ENCODE measurements around the gene PTPRC.

PTPRC gene

GRCh38 chr1:198714271-198714670 is 75.4 kb downstream of the PTPRC start:
- Histone ChIP-seq H3K27me3 (ENCODE audit: low read depth, low read length) (no peaks in the 10 kb centered on the region), H3K36me3 (ENCODE audit: control insufficient read depth in 1 of 2, insufficient read depth in 2 of 2, low read length in 2 of 2) (no peaks in the 10 kb centered on the region), H3K4me1 (ENCODE audit: control insufficient read depth in 1 of 2, insufficient read depth in 2 of 2, low read length in 2 of 2) (no peaks in the 10 kb centered on the region), H3K9me3 (ENCODE audit: control insufficient read depth in 1 of 2, low read length in 2 of 2) (no peaks in the 10 kb centered on the region), H3K27ac (ENCODE audit: low read length) (no peak overlapping the region), H3K4me3 (ENCODE audit: low read depth in 1 of 2, low read length in 2 of 2) (no peak overlapping the region)

GRCh38 chr1:198716051-198716450 is 77.2 kb downstream of the PTPRC start:
- Histone ChIP-seq H3K27ac (ENCODE audit: low read length) (no peak overlapping the region), H3K36me3 (ENCODE audit: control insufficient read depth in 1 of 2, insufficient read depth in 2 of 2, low read length in 2 of 2) (no peaks in the 10 kb centered on the region), H3K4me3 (ENCODE audit: low read depth in 1 of 2, low read length in 2 of 2) (no peak overlapping the region)

DNA sequence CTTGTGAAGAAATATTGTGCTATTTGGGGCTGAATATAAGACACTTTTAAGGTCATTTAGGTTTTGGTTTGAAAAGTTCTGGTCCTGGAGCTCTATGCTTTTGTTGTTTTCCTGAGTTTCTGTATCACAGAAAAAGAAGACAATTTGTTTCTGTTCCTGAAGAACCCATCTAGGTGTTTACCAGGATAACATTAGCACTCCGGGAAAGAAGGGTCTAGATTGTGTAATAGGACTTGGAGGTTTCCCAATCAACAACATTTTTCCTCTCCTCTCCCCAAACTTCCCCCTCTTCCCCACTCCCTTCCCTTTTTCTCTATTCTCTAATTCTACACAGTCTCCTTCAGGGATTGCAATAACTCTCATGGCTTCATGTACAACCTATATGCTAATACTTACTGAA is 78.7 kb downstream of the PTPRC start:
- Histone ChIP-seq H3K4me3 (ENCODE audit: low read depth in 1 of 2, low read length in 2 of 2) (no peak overlapping the region), H3K36me3 (ENCODE audit: control insufficient read depth in 1 of 2, insufficient read depth in 2 of 2, low read length in 2 of 2) (no peaks in the 10 kb centered on the region), H3K27ac (ENCODE audit: low read length) (no peak overlapping the region), H3K27me3 (ENCODE audit: low read depth, low read length) (no peaks in the 10 kb centered on the region), H3K4me1 (ENCODE audit: control insufficient read depth in 1 of 2, insufficient read depth in 2 of 2, low read length in 2 of 2) (no peaks in the 10 kb centered on the region), H3K9me3 (ENCODE audit: control insufficient read depth in 1 of 2, low read length in 2 of 2) (no peaks in the 10 kb centered on the region)

More at GRCh38 chr1:198716051-198716450, 77.2 kb downstream of the PTPRC start:
- Histone ChIP-seq H3K4me1 (ENCODE audit: control insufficient read depth in 1 of 2, insufficient read depth in 2 of 2, low read length in 2 of 2) (no peaks in the 10 kb centered on the region), H3K9me3 (ENCODE audit: control insufficient read depth in 1 of 2, low read length in 2 of 2) (no peaks in the 10 kb centered on the region), H3K27me3 (ENCODE audit: low read depth, low read length) (no peaks in the 10 kb centered on the region)

DNA sequence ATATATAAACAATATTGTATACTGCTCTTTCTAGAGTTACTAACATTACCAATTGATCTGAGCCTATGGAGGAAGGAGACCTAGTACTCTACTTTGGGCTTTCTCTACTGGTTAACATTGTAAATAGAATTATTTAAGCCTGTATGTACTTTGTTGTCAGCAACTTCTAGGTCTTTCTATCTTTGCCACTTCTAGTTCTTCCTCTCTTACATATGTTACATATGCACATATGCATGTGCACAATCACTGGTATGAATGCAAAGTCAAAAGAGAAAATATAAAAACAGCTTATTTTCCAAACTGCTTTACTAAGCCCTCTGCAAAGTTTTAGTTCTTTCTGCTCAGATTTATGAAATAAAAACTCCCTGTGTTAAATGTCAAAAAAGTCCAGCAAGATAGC is 84.3 kb downstream of the PTPRC start:
- no peaks in the 10 kb centered on the region for H3K9me3 ChIP-seq (ENCODE audit: control insufficient read depth in 1 of 2, low read length in 2 of 2)
- H3K4me3 ChIP-seq (ENCODE audit: low read depth in 1 of 2, low read length in 2 of 2), result no peak overlapping the region
- H3K4me1 ChIP-seq (ENCODE audit: control insufficient read depth in 1 of 2, insufficient read depth in 2 of 2, low read length in 2 of 2), result no peaks in the 10 kb centered on the region
- H3K27ac ChIP-seq (ENCODE audit: low read length), result no peak overlapping the region
- no peaks in the 10 kb centered on the region for H3K36me3 ChIP-seq (ENCODE audit: control insufficient read depth in 1 of 2, insufficient read depth in 2 of 2, low read length in 2 of 2)
- no peaks in the 10 kb centered on the region for H3K27me3 ChIP-seq (ENCODE audit: low read depth, low read length)

- Histone ChIP-seq H3K27ac (ENCODE audit: low read length) (no peak overlapping the region), H3K36me3 (ENCODE audit: control insufficient read depth in 1 of 2, insufficient read depth in 2 of 2, low read length in 2 of 2) (no peaks in the 10 kb centered on the region), H3K4me3 (ENCODE audit: low read depth in 1 of 2, low read length in 2 of 2) (no peak overlapping the region), H3K27me3 (ENCODE audit: low read depth, low read length) (no peaks in the 10 kb centered on the region), H3K4me1 (ENCODE audit: control insufficient read depth in 1 of 2, insufficient read depth in 2 of 2, low read length in 2 of 2) (no peaks in the 10 kb centered on the region), H3K9me3 (ENCODE audit: control insufficient read depth in 1 of 2, low read length in 2 of 2) (no peaks in the 10 kb centered on the region)
Measured at GRCh38 chr1:198725090-198725489, 86.2 kb downstream of the PTPRC start.

DNA sequence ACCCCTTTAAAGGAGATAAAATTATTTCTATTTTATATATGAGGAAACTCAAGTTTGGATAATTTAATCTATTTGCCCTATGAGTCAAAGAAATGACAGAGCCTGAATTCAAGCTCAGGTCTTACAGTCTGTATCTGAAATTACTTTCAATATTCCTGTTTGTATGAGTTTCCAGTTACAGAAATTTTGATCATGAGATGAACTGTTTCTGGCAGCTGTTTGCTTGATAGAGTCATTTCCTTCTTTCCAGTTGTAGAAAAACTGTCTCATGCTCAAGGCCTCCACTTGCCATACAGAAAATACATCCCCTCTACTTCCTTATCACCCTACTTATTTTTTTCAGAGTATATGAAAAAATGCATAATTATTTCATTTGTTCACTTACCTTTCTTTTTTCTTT is 87.6 kb downstream of the PTPRC start:
- H3K36me3 ChIP-seq (ENCODE audit: control insufficient read depth in 1 of 2, insufficient read depth in 2 of 2, low read length in 2 of 2), result no peaks in the 10 kb centered on the region
- H3K4me3 ChIP-seq (ENCODE audit: low read depth in 1 of 2, low read length in 2 of 2), result no peak overlapping the region
- no peaks in the 10 kb centered on the region for H3K27me3 ChIP-seq (ENCODE audit: low read depth, low read length)
- no peaks in the 10 kb centered on the region for H3K4me1 ChIP-seq (ENCODE audit: control insufficient read depth in 1 of 2, insufficient read depth in 2 of 2, low read length in 2 of 2)
- no peak overlapping the region for H3K27ac ChIP-seq (ENCODE audit: low read length)
- no peaks in the 10 kb centered on the region for H3K9me3 ChIP-seq (ENCODE audit: control insufficient read depth in 1 of 2, low read length in 2 of 2)

DNA sequence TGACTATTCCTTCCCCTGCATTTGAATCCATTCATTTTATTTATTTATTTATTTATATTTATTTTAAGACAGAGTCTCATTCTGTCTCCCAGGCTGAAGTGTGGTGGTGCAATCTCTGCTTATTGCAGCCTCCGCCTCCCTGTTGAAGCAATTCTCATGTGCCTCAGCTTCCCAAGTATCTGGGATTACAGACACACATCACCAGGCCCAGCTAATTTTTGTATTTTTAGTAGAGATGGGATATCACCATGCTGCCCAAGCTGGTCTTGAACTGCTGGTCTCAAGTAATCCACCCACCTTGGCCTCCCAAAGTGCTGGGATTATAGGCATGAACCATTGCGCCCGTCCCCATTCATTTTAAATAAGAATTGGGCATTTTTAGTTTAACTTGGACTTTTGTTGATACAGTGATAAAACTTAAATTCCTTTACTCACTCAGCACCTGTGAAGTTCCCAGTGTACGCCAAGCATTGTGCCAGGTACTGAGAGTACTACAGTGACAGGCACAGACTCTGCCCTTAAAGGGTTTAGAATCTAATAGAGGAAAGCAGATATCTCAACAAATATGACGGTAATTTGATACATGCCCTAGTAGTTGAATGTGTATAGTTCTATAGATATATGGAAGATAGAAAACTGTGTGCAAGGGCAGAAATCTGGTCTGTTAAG is 90.5 kb downstream of the PTPRC start:
- H3K9me3 ChIP-seq (ENCODE audit: control insufficient read depth in 1 of 2, low read length in 2 of 2), result no peaks in the 10 kb centered on the region
- H3K4me1 ChIP-seq (ENCODE audit: control insufficient read depth in 1 of 2, insufficient read depth in 2 of 2, low read length in 2 of 2), result no peaks in the 10 kb centered on the region
- no peaks in the 10 kb centered on the region for H3K36me3 ChIP-seq (ENCODE audit: control insufficient read depth in 1 of 2, insufficient read depth in 2 of 2, low read length in 2 of 2)
- H3K4me3 ChIP-seq (ENCODE audit: low read depth in 1 of 2, low read length in 2 of 2), result no peak overlapping the region
- H3K27ac ChIP-seq (ENCODE audit: low read length), result no peak overlapping the region
- H3K27me3 ChIP-seq (ENCODE audit: low read depth, low read length), result no peaks in the 10 kb centered on the region

GRCh38 chr1:198730952-198731351 is 92.1 kb downstream of the PTPRC start:
- Histone ChIP-seq H3K4me1 (ENCODE audit: control insufficient read depth in 1 of 2, insufficient read depth in 2 of 2, low read length in 2 of 2) (no peaks in the 10 kb centered on the region), H3K27ac (ENCODE audit: low read length) (no peak overlapping the region), H3K27me3 (ENCODE audit: low read depth, low read length) (no peaks in the 10 kb centered on the region), H3K4me3 (ENCODE audit: low read depth in 1 of 2, low read length in 2 of 2) (no peak overlapping the region), H3K9me3 (ENCODE audit: control insufficient read depth in 1 of 2, low read length in 2 of 2) (no peaks in the 10 kb centered on the region), H3K36me3 (ENCODE audit: control insufficient read depth in 1 of 2, insufficient read depth in 2 of 2, low read length in 2 of 2) (no peaks in the 10 kb centered on the region)

- H3K27ac ChIP-seq (ENCODE audit: low read length), result no peak overlapping the region
- no peaks in the 10 kb centered on the region for H3K27me3 ChIP-seq (ENCODE audit: low read depth, low read length)
- no peaks in the 10 kb centered on the region for H3K4me1 ChIP-seq (ENCODE audit: control insufficient read depth in 1 of 2, insufficient read depth in 2 of 2, low read length in 2 of 2)
- H3K9me3 ChIP-seq (ENCODE audit: control insufficient read depth in 1 of 2, low read length in 2 of 2), result no peaks in the 10 kb centered on the region
- no peak overlapping the region for H3K4me3 ChIP-seq (ENCODE audit: low read depth in 1 of 2, low read length in 2 of 2)
- no peaks in the 10 kb centered on the region for H3K36me3 ChIP-seq (ENCODE audit: control insufficient read depth in 1 of 2, insufficient read depth in 2 of 2, low read length in 2 of 2)
Measured at GRCh38 chr1:198734323-198735008, 95.6 kb downstream of the PTPRC start.

GRCh38 chr1:198741744-198742143 is 102.9 kb downstream of the PTPRC start:
- no peaks in the 10 kb centered on the region for H3K36me3 ChIP-seq (ENCODE audit: control insufficient read depth in 1 of 2, insufficient read depth in 2 of 2, low read length in 2 of 2)
- H3K27me3 ChIP-seq (ENCODE audit: low read depth, low read length), result no peaks in the 10 kb centered on the region
- no peak overlapping the region for H3K4me3 ChIP-seq (ENCODE audit: low read depth in 1 of 2, low read length in 2 of 2)
- no peak overlapping the region for H3K27ac ChIP-seq (ENCODE audit: low read length)
- H3K4me1 ChIP-seq (ENCODE audit: control insufficient read depth in 1 of 2, insufficient read depth in 2 of 2, low read length in 2 of 2), result no peaks in the 10 kb centered on the region
- no peaks in the 10 kb centered on the region for H3K9me3 ChIP-seq (ENCODE audit: control insufficient read depth in 1 of 2, low read length in 2 of 2)

DNA sequence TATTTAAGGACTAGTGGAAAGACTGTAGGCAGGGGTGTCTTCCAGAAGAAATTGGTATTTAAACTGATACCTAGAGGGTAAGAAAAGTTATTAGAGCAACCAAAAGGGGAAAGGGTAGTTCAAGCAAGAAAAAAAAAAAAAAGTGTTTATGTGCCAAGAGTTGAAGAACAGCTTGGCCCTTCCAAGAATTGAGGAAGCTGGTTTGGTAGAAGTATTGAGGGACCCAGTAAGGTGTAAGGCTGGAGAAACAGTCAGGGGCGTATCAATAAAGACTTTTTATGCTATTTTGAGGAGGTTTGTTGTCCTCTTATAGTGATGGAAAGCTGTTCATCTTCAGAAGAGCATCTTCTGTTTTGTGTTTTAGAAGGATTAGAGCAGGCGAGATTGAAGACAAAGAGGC is 108.3 kb downstream of the PTPRC start:
- H3K4me1 ChIP-seq (ENCODE audit: control insufficient read depth in 1 of 2, insufficient read depth in 2 of 2, low read length in 2 of 2), result no peaks in the 10 kb centered on the region
- no peak overlapping the region for H3K27ac ChIP-seq (ENCODE audit: low read length)
- H3K9me3 ChIP-seq (ENCODE audit: control insufficient read depth in 1 of 2, low read length in 2 of 2), result no peaks in the 10 kb centered on the region
- H3K36me3 ChIP-seq (ENCODE audit: control insufficient read depth in 1 of 2, insufficient read depth in 2 of 2, low read length in 2 of 2), result peaks cover 0 to 4% of the 10 kb centered on the region in 2 donors
- H3K4me3 ChIP-seq (ENCODE audit: low read depth in 1 of 2, low read length in 2 of 2), result no peak overlapping the region
- no peaks in the 10 kb centered on the region for H3K27me3 ChIP-seq (ENCODE audit: low read depth, low read length)

- Histone ChIP-seq H3K27ac (ENCODE audit: low read length) (no peak overlapping the region), H3K4me3 (ENCODE audit: low read depth in 1 of 2, low read length in 2 of 2) (no peak overlapping the region), H3K4me1 (ENCODE audit: control insufficient read depth in 1 of 2, insufficient read depth in 2 of 2, low read length in 2 of 2) (no peaks in the 10 kb centered on the region), H3K27me3 (ENCODE audit: low read depth, low read length) (no peaks in the 10 kb centered on the region), H3K36me3 (ENCODE audit: control insufficient read depth in 1 of 2, insufficient read depth in 2 of 2, low read length in 2 of 2) (peaks cover 0 to 4% of the 10 kb centered on the region in 2 donors), H3K9me3 (ENCODE audit: control insufficient read depth in 1 of 2, low read length in 2 of 2) (no peaks in the 10 kb centered on the region)
Measured at GRCh38 chr1:198749279-198749678, 110.4 kb downstream of the PTPRC start.

Measured in muscle layer of duodenum (tissue), 2 donors.